Trophoblast cell (in vitro differentiated cells and primary cell): ENCODE results near the gene EPHB1.
A peak's percentile ranks its signal among the peaks of the same experiment; 100 is the strongest.

Experiments
- DNase-seq, 2 donors: peaks; one replicate each; pipeline ENCODE4 v3.0.0-alpha.2; 2016
- H2AFZ ChIP-seq: 2 replicates; pipeline ENCODE4 v1.6.1; 2013; ENCODE audit warnings: low read length, moderate library complexity, mild to moderate bottlenecking; ENCODE audit not compliant: insufficient read depth, poor library complexity
- H2AK5ac ChIP-seq: 2 replicates; pipeline ENCODE4 v1.6.1; 2013; ENCODE audit warnings: mild to moderate bottlenecking, low read length
- H2BK120ac ChIP-seq: 2 replicates; pipeline ENCODE4 v1.6.1; 2013; ENCODE audit warnings: low read length, mild to moderate bottlenecking, moderate library complexity; ENCODE audit not compliant: insufficient read depth, poor library complexity
- H2BK12ac ChIP-seq: 2 replicates; pipeline ENCODE4 v1.6.1; 2013; ENCODE audit warnings: mild to moderate bottlenecking, low read length, moderate library complexity
- H2BK5ac ChIP-seq: 2 replicates; pipeline ENCODE4 v1.6.1; 2013; ENCODE audit warnings: low read length, low read depth, moderate library complexity, mild to moderate bottlenecking; ENCODE audit not compliant: poor library complexity
- H3K14ac ChIP-seq: 2 replicates; pipeline ENCODE4 v1.6.1; 2013; ENCODE audit warnings: mild to moderate bottlenecking, low read length
- H3K18ac ChIP-seq: 2 replicates; pipeline ENCODE4 v1.6.1; 2013; ENCODE audit warnings: mild to moderate bottlenecking, low read length
- H3K23ac ChIP-seq: 2 replicates; pipeline ENCODE4 v1.6.1; 2013; ENCODE audit warnings: low read length
- H3K27ac ChIP-seq: 2 replicates; pipeline ENCODE4 v1.5.1; 2013; ENCODE audit warnings: low read depth, mild to moderate bottlenecking, inconsistent platforms, low read length, moderate library complexity
- H3K27me3 ChIP-seq: 2 replicates; pipeline ENCODE4 v1.6.1; 2013; ENCODE audit warnings: inconsistent platforms, mild to moderate bottlenecking, low read length, moderate library complexity; ENCODE audit not compliant: insufficient read depth
- H3K36me3 ChIP-seq, 2 experiments: 1 replicate in 1 of 2; 2 replicates in 1 of 2; pipeline ENCODE4 v1.6.1; 2013; ENCODE audit warnings: low read length in 2 of 2, mild to moderate bottlenecking in 2 of 2, moderate library complexity in 1 of 2; ENCODE audit not compliant: insufficient read depth in 2 of 2, control insufficient read depth in 1 of 2
- H3K4ac ChIP-seq: 2 replicates; pipeline ENCODE4 v1.6.1; 2013; ENCODE audit warnings: low read depth, mild to moderate bottlenecking, low read length, moderate library complexity
- H3K4me1 ChIP-seq, 2 experiments: 1 replicate in 1 of 2; 2 replicates in 1 of 2; pipeline ENCODE4 v1.6.1; 2013; ENCODE audit warnings: low read length in 2 of 2, mild to moderate bottlenecking in 2 of 2, moderate library complexity in 1 of 2; ENCODE audit not compliant: insufficient read depth in 2 of 2, control insufficient read depth in 1 of 2
- H3K4me2 ChIP-seq: 2 replicates; pipeline ENCODE4 v1.6.1; 2013; ENCODE audit warnings: inconsistent platforms, mild to moderate bottlenecking, low read length, moderate library complexity
- H3K4me3 ChIP-seq: 2 replicates; pipeline ENCODE4 v1.5.1; 2013; ENCODE audit warnings: mild to moderate bottlenecking, low read depth, low read length, inconsistent platforms
- H3K79me1 ChIP-seq: one replicate; pipeline ENCODE4 v1.6.1; 2013; ENCODE audit warnings: low read length
- H3K79me2 ChIP-seq: 2 replicates; pipeline ENCODE4 v1.6.1; 2013; ENCODE audit warnings: low read length, mild to moderate bottlenecking; ENCODE audit not compliant: control insufficient read depth, insufficient read depth, poor library complexity
- H3K9ac ChIP-seq: 2 replicates; pipeline ENCODE4 v1.6.1; 2013; ENCODE audit warnings: mild to moderate bottlenecking, low read length
- H3K9me3 ChIP-seq: 2 replicates; pipeline ENCODE4 v1.6.1; 2013; ENCODE audit warnings: low read depth, mild to moderate bottlenecking, control low read depth, inconsistent platforms, low read length; ENCODE audit not compliant: insufficient read depth
- H4K12ac ChIP-seq: 2 replicates; pipeline ENCODE4 v1.6.1; 2013; ENCODE audit warnings: low read depth, mild to moderate bottlenecking, low read length, moderate library complexity
- H4K8ac ChIP-seq: 2 replicates; pipeline ENCODE4 v1.6.1; 2013; ENCODE audit warnings: low read depth, mild to moderate bottlenecking, low read length, moderate library complexity
- H4K91ac ChIP-seq: one replicate; pipeline ENCODE4 v1.6.1; 2013; ENCODE audit warnings: low read depth, mild to moderate bottlenecking, low read length, moderate library complexity
- WGBS: extraction: QIAGEN DNeasy Blood & Tissue Kit; methylation state at CpG from one replicate; pipeline ENCODE4 v1.1.7; 2013; ENCODE audit warnings: missing lambda C conversion rate; ENCODE audit not compliant: insufficient read length, insufficient coverage; ENCODE audit errors: extremely low coverage; 5-methylcytosine and 5-hydroxymethylcytosine counted together

Gene EPHB1

DNA sequence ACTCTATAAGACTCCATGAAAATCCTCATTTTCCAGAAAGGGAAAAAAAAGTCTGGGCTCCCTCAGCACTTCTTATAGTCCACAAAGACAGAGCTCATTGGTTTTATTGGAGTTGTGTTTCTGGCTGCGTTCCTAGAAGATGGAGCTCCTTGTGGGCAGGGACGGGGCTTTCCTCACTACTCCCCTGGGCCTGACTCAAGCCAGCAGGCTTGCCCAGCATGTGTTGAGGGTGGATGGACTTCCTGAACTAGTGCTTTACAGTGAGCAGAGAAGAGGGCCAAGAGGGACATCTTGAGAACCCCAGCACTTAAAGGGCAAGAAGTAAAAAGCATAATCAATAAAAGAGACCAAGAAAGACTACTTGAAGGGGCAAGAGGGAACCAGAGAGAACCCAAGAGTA lies 43.2 kb upstream of the EPHB1 start:
- Histone ChIP-seq H2BK5ac (no peak overlapping the region), H4K12ac (no peak overlapping the region), H3K4ac (no peak overlapping the region), H3K27ac (no peak overlapping the region), H3K4me1 (peaks cover 2 to 9% of the 10 kb centered on the region in 2 experiments), H2BK12ac (no peak overlapping the region), H3K36me3 (no peaks in the 10 kb centered on the region), H4K91ac (no peak overlapping the region), H3K79me2 (no peaks in the 10 kb centered on the region), H3K4me2 (no peak overlapping the region), H3K23ac (no peak overlapping the region), H2AFZ (no peak overlapping the region), H3K27me3 (no peaks in the 10 kb centered on the region), H4K8ac (no peak overlapping the region), H3K14ac (no peak overlapping the region), H3K9ac (no peak overlapping the region), H2BK120ac (no peak overlapping the region), H3K4me3 (no peak overlapping the region), H2AK5ac (no peak overlapping the region), H3K9me3 (no peaks in the 10 kb centered on the region), H3K18ac (no peak overlapping the region), H3K79me1 (no peaks in the 10 kb centered on the region)
- no CpG with 5 or more reads among the region's 2 CpGs for WGBS
- DNase-seq: no peak

GRCh38 chr3:134752761-134753461 lies 42.1 kb upstream of the EPHB1 start:
- H3K4me3 ChIP-seq: no peak overlapping the region
- H4K8ac ChIP-seq: no peak overlapping the region
- no peaks in the 10 kb centered on the region for H3K79me1 ChIP-seq
- peaks cover 2 to 9% of the 10 kb centered on the region in 2 experiments for H3K4me1 ChIP-seq
- H3K27me3 ChIP-seq: no peaks in the 10 kb centered on the region
- H3K27ac ChIP-seq: no peak overlapping the region
- no peak for DNase-seq
- no peaks in the 10 kb centered on the region for H3K79me2 ChIP-seq
- H2BK5ac ChIP-seq: no peak overlapping the region
- no peaks in the 10 kb centered on the region for H3K36me3 ChIP-seq
- WGBS: no CpG with 5 or more reads among the region's 9 CpGs
- no peak overlapping the region for H2AFZ ChIP-seq
- H3K4me2 ChIP-seq: no peak overlapping the region
- no peak overlapping the region for H4K91ac ChIP-seq
- H4K12ac ChIP-seq: no peak overlapping the region
- no peak overlapping the region for H3K9ac ChIP-seq
- no peak overlapping the region for H3K18ac ChIP-seq
- no peak overlapping the region for H3K14ac ChIP-seq
- no peak overlapping the region for H2BK12ac ChIP-seq
- H2BK120ac ChIP-seq: no peak overlapping the region
- no peak overlapping the region for H2AK5ac ChIP-seq
- H3K23ac ChIP-seq: no peak overlapping the region
- no peaks in the 10 kb centered on the region for H3K9me3 ChIP-seq
- H3K4ac ChIP-seq: no peak overlapping the region

- H2BK5ac ChIP-seq: no peak overlapping the region
- no peak overlapping the region for H4K12ac ChIP-seq
- H3K4me1 ChIP-seq: peaks cover 2 to 9% of the 10 kb centered on the region in 2 experiments
- no peak overlapping the region for H3K4me3 ChIP-seq
- no peak overlapping the region for H3K4me2 ChIP-seq
- no peaks in the 10 kb centered on the region for H3K79me1 ChIP-seq
- peak in 1 of 2 donors; percentile 6 for DNase-seq
- H3K79me2 ChIP-seq: no peaks in the 10 kb centered on the region
- H4K8ac ChIP-seq: no peak overlapping the region
- no peak overlapping the region for H3K23ac ChIP-seq
- H2AFZ ChIP-seq: no peak overlapping the region
- H3K9me3 ChIP-seq: no peaks in the 10 kb centered on the region
- H3K27ac ChIP-seq: no peak overlapping the region
- H2BK120ac ChIP-seq: no peak overlapping the region
- no peak overlapping the region for H3K4ac ChIP-seq
- H2AK5ac ChIP-seq: no peak overlapping the region
- no peaks in the 10 kb centered on the region for H3K27me3 ChIP-seq
- no peak overlapping the region for H3K18ac ChIP-seq
- no CpG with 5 or more reads among the region's 6 CpGs for WGBS
- H4K91ac ChIP-seq: no peak overlapping the region
- no peaks in the 10 kb centered on the region for H3K36me3 ChIP-seq
- H3K9ac ChIP-seq: no peak overlapping the region
- H2BK12ac ChIP-seq: no peak overlapping the region
- H3K14ac ChIP-seq: no peak overlapping the region
These were observed 40.9 kb upstream of the EPHB1 start for GRCh38 chr3:134753999-134754742.

DNA sequence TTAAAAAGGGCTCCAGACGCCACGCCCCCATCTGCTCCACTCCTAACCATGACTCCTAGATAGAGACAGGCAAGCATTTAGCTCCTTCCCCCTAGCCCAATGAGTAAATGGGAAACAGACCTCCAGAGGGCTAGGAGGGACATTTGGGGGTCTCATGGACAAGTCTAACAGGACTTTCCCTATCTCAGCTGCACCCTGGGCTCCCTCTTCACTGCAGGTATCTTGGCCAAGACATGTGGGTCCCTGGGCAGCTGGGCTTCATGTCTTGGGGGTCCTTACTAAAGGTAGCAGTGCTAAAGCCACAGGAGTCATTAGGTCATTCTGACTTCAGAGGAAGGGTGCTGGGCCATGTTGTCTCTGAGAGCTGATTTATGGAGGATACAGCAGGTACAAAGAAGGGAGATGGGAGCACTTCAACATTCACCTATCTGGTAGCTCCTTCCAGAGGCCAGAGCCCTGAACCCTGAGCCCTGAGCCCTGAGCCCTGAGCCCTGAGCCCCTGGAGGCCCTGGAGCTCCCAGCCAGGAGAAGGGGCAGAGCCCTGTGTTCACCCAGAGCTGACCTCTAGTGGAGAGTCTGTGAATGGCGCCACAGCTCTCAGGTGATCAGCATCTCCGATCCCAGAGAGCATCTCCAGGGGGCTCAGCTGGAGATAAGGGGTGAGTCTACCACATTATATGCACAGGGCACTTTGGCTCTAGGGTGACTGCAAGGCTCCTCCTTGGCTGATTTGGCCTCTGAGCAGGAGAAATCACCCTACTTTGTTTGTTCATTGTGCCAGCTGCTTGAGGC lies 40.1 kb upstream of the EPHB1 start:
- Histone ChIP-seq H3K27me3 (no peaks in the 10 kb centered on the region), H2AFZ (no peak overlapping the region), H3K4me1 (peaks cover 2 to 5% of the 10 kb centered on the region in 2 experiments), H3K4me3 (no peak overlapping the region), H3K4me2 (no peak overlapping the region), H3K4ac (no peak overlapping the region), H3K23ac (no peak overlapping the region), H3K14ac (no peak overlapping the region), H3K9ac (no peak overlapping the region), H2BK120ac (no peak overlapping the region), H3K79me2 (no peaks in the 10 kb centered on the region), H3K79me1 (no peaks in the 10 kb centered on the region), H2AK5ac (no peak overlapping the region), H3K9me3 (no peaks in the 10 kb centered on the region), H2BK5ac (no peak overlapping the region), H4K8ac (no peak overlapping the region), H2BK12ac (no peak overlapping the region), H3K18ac (no peak overlapping the region), H3K27ac (no peak overlapping the region), H4K12ac (no peak overlapping the region), H3K36me3 (no peaks in the 10 kb centered on the region), H4K91ac (no peak overlapping the region)
- no CpG with 5 or more reads among the region's 4 CpGs for WGBS
- DNase-seq: peak in 1 of 2 donors; percentile 68
